VCaP (cell line): Measurements from ENCODE around the gene GIPR.
"Not testable (repeated sequence)": the region's sequence is repeated elsewhere in the genome, so short reads cannot be mapped to it uniquely, and the experiment has no call there.

Source experiments
- H3K27ac ChIP-seq: fragments of 450-650 bp; 2 replicates; pipeline ENCODE4 v1.5.1; 2017
- CTCF ChIP-seq: fragments of 450-650 bp; conservative IDR thresholded peaks from 2 replicates; pipeline ENCODE4 v1.5.1; 2017; ENCODE audit warnings: mild to moderate bottlenecking, moderate library complexity

Gene GIPR

GRCh38 chr19:45667620-45668341, at the start of gene GIPR:
GIPR (plus strand) TSS chr19:45668221; CDS start chr19:45669521, 1,300 bp downstream.
- no peak for TF ChIP-seq CTCF

GRCh38 chr19:45621389-45621788, 46.6 kb upstream of the GIPR start:
- H3K27ac ChIP-seq, result no peak overlapping the region
- TF ChIP-seq CTCF, result no peak

More at GRCh38 chr19:45667620-45668341, at the start of gene GIPR:
- peak within 1 kb of the TSS; percentile 10; the same call in 1 of the 2 replicates for H3K27ac ChIP-seq

- no peak for TF ChIP-seq CTCF
- no peak overlapping the region for H3K27ac ChIP-seq
Measured at GRCh38 chr19:45621976-45622503, 46.0 kb upstream of the GIPR start.

GRCh38 chr19:45623984-45624383, 44.0 kb upstream of the GIPR start:
- H3K27ac ChIP-seq, result no peak overlapping the region
- no peak for TF ChIP-seq CTCF

GRCh38 chr19:45628219-45628618, 39.8 kb upstream of the GIPR start:
- H3K27ac ChIP-seq, result not testable (repeated sequence)

GRCh38 chr19:45629704-45630103, 38.3 kb upstream of the GIPR start:
- no peak for TF ChIP-seq CTCF
- H3K27ac ChIP-seq, result no peak overlapping the region

- no peak overlapping the region for H3K27ac ChIP-seq
- TF ChIP-seq CTCF, result no peak
Measured at GRCh38 chr19:45630463-45630862, 37.6 kb upstream of the GIPR start.
